Renal cortex interstitium (tissue), 11 donors: ENCODE results near the gene PDLIM5. TPM values are rescaled to one million over a fixed set of nuclear protein-coding genes. Genes with fewer than 3 reads are reported as not detected.

Experiments used
- DNase-seq, 11 donors: peaks; one replicate each; pipeline ENCODE4 v3.0.0-alpha.2; 2013; ENCODE audit warnings: low read depth in 9 of 11, low spot score in 4 of 11; ENCODE audit errors: extremely low read depth in 1 of 11
- polyA plus RNA-seq, 3 donors: library from polyadenylated mRNA; unstranded; fragments of 120-200 nt; gene quantifications; one replicate each; pipeline ENCODE4 v1.2.1, GENCODE V29; 2013; ENCODE audit not compliant: insufficient read length in 3 of 3

The PDLIM5 gene
- polyA plus RNA-seq, 3 donors: 43.1 to 55.7 (median 48.9) TPM

DNA sequence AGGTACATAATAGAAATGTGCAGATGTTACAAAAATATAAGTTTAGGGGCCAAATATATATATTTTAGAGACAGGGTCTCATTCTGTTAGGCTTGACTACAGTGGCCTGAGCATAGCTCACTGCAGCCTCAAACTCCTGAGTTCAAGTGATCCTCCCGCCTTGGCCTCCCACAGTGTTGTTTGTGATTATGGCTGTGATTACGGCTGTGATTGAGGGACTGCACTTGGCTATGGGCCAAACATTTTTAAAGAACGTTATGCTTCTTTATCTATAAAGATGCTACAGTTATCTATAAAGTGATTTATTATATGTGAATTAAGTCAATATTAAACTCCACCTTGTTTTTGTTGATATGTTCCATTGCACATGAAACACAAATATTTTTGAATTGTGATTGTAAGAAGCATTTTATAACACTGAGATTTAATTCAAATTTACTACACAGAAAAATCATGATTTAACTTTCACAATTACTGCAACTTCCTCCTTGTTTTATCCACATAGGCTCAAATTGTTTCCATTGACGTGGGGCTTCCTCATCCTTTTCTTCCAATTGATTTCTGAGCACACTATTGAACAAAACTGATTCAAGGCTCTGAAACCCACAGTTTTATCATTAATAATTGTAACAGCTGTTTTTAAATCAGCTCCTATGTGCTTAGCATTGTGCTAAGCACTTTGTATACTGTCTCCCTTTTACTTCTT, 237.6 kb downstream of the PDLIM5 start:
- DNase-seq: no peak

GRCh38 chr4:94690851-94691254, 239.1 kb downstream of the PDLIM5 start:
- DNase-seq: no peak

- DNase-seq: no peak
Observed at GRCh38 chr4:94691552-94691951, 239.8 kb downstream of the PDLIM5 start.

DNA sequence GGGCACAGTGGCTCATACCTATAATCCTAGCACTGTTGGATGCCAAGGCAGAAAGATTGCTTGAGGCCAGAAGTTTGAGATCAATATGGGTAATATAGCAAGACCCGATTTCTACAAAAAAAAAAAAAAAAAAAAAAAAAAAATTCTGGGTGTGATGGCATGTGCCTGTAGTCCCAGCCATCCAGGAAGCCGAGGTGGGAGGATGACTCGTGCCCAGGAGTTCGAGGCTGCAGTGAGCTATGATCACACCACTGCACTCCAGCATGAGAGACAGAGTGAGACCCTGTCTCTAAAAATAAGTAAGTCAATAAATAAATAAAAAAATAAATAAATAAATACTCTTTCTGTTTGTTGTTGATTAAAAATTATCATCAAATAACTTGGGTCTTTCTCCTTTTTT, 243.6 kb downstream of the PDLIM5 start:
- no peak for DNase-seq

DNA sequence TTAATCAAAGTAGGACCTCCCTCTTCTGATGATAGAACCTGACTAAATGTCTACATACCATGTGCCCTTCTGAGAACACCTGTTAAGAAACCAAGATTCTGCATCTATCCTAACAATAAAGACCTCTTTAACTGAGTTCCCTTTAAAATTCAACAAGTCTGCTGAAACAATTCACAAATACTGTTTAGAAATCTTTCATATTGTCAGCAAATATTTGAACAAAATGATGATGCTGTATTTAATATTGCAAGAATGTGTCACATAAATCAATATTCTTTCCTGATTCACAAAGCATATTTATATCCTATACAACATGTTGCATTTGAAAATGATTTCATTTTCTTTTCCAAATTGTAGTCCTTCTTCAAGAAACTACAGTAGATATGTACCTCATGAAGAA, 246.4 kb downstream of the PDLIM5 start:
- DNase-seq: no peak

- no peak for DNase-seq
Observed at GRCh38 chr4:94700298-94700697, 248.6 kb downstream of the PDLIM5 start.

GRCh38 chr4:94701631-94702300, 250.0 kb downstream of the PDLIM5 start:
- DNase-seq: no peak

DNA sequence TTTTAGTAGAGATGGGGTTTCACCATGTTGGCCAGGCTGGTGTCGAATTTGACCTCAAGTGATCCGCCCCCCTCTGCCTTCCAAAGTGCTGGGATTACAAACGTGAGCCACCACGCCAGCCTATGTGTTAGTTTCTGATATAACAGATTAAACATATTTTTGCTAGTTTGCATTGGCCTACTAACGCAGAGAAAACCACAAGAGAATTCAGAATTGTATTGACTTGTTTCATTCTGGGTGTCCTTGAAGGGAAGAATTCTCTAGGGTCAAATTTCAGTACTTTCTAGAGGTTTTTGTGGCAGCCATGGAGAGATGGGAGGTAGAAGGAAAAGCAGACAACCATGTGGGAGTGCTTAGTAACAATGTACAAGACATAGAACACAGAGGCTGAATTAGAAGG, 259.9 kb downstream of the PDLIM5 start:
- DNase-seq: no peak

GRCh38 chr4:94714365-94715160, 262.8 kb downstream of the PDLIM5 start:
- no peak for DNase-seq

DNA sequence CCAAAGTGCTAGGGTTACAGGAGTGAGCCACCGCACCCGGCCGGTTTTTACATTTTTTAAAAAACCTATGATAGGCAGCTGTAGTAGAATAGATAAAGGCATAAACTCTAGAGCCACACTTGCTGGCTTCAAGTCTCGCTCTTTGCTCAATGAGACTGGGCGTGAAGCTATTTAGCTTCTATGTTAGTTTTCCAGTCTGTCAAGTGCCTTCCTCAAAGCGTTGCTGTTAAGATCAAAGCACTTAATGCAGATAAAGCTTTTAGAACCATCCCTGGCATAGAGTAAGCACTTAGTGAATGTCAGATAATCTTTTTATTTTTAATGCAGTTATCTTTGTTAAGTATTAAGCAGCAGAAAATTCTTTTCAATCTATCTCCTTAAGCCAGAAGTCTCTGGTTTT, 264.0 kb downstream of the PDLIM5 start:
- DNase-seq: no peak

Other genes starting within 250 kb of the PDLIM5 start
- 10 to 100 TPM; 54.7 to 68.3 (median 62.6) TPM for gene SMARCAD1, start 244.1 kb upstream of the PDLIM5 start, polyA plus RNA-seq
- 1 to 10 TPM; 2.7 to 5.2 (median 4.0) TPM for gene HPGDS, start 109.1 kb upstream of the PDLIM5 start, polyA plus RNA-seq